ENCODE data around the gene C16orf92.

The C16orf92 gene

GRCh38 chr16:29984137-29984763 is 38.7 kb upstream of the C16orf92 start:
- H3K4me3 Mint-ChIP-seq: no peak overlapping the region
- no peak for TF ChIP-seq CTCF (IDR thresholded peaks at IDR 0.05; ENCODE audit: unreplicated experiment in 3 of 3)
- no peaks in the 10 kb centered on the region for H3K4me1 Mint-ChIP-seq
- no peak overlapping the region for H3K27ac Mint-ChIP-seq
- H3K9me3 Mint-ChIP-seq: no peaks in the 10 kb centered on the region
- peaks cover 67% of the 10 kb centered on the region for H3K36me3 Mint-ChIP-seq (ENCODE audit: low read depth)
- H3K27me3 Mint-ChIP-seq (ENCODE audit: low read depth): no peaks in the 10 kb centered on the region

DNA sequence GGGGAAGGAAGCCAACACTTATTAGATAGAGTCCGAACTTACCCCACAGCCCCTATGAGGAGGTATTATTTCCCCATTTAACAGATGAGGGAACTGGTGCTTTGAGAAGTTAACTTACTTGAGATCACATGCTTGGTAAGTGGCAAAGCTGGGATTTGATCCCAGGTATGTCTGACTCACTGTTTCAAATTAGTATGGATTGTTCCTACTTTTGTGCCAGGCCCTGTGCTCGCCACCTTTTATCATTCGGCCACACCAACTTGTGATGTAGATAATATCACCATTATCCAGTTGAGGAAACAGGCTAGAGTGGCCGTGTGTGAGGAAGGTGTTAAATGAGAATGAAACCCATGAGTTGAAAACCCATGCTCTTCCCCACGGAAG is 38.2 kb upstream of the C16orf92 start:
- H3K27ac Mint-ChIP-seq: no peak overlapping the region
- no peaks in the 10 kb centered on the region for H3K4me1 Mint-ChIP-seq
- H3K36me3 Mint-ChIP-seq (ENCODE audit: low read depth): peaks cover 67% of the 10 kb centered on the region
- no peak for TF ChIP-seq CTCF (IDR thresholded peaks at IDR 0.05; ENCODE audit: unreplicated experiment in 3 of 3)
- H3K4me3 Mint-ChIP-seq: no peak overlapping the region
- no peaks in the 10 kb centered on the region for H3K9me3 Mint-ChIP-seq
- no peaks in the 10 kb centered on the region for H3K27me3 Mint-ChIP-seq (ENCODE audit: low read depth)

GRCh38 chr16:29985271-29985811 is 37.7 kb upstream of the C16orf92 start:
- H3K36me3 Mint-ChIP-seq (ENCODE audit: low read depth): peaks cover 66% of the 10 kb centered on the region
- no peak overlapping the region for H3K4me3 Mint-ChIP-seq
- no peak for TF ChIP-seq CTCF (IDR thresholded peaks at IDR 0.05; ENCODE audit: unreplicated experiment in 3 of 3)
- H3K4me1 Mint-ChIP-seq: no peaks in the 10 kb centered on the region
- H3K27me3 Mint-ChIP-seq (ENCODE audit: low read depth): no peaks in the 10 kb centered on the region
- no peak overlapping the region for H3K27ac Mint-ChIP-seq
- H3K9me3 Mint-ChIP-seq: no peaks in the 10 kb centered on the region

- peaks cover 64% of the 10 kb centered on the region for H3K36me3 Mint-ChIP-seq (ENCODE audit: low read depth)
- H3K4me3 Mint-ChIP-seq: no peak overlapping the region
- no peaks in the 10 kb centered on the region for H3K9me3 Mint-ChIP-seq
- no peaks in the 10 kb centered on the region for H3K4me1 Mint-ChIP-seq
- no peak for TF ChIP-seq CTCF (IDR thresholded peaks at IDR 0.05; ENCODE audit: unreplicated experiment in 3 of 3)
- no peaks in the 10 kb centered on the region for H3K27me3 Mint-ChIP-seq (ENCODE audit: low read depth)
- H3K27ac Mint-ChIP-seq: no peak overlapping the region
These were observed 36.8 kb upstream of the C16orf92 start for GRCh38 chr16:29986231-29986630.

- no peaks in the 10 kb centered on the region for H3K27me3 Mint-ChIP-seq (ENCODE audit: low read depth)
- H3K4me1 Mint-ChIP-seq: no peaks in the 10 kb centered on the region
These were observed 36.1 kb upstream of the C16orf92 start for GRCh38 chr16:29986931-29987330.

More at GRCh38 chr16:29986931-29987330, 36.1 kb upstream of the C16orf92 start:
- Mint-ChIP-seq H3K4me3 (no peak overlapping the region), H3K9me3 (no peaks in the 10 kb centered on the region), H3K27ac (no peak overlapping the region), H3K36me3 (ENCODE audit: low read depth) (peaks cover 61% of the 10 kb centered on the region)
- TF ChIP-seq CTCF (IDR thresholded peaks at IDR 0.05; ENCODE audit: unreplicated experiment in 3 of 3): no peak
